Midbrain (tissue), 1 donor: ENCODE results near the gene BTBD7.
"Not testable (repeated sequence)": the region's sequence is repeated elsewhere in the genome, so short reads cannot be mapped to it uniquely, and the experiment has no call there.

ENCODE experiments used
- DNase-seq: peaks from one replicate; lab custom pipeline; 2025; lab: John Stamatoyannopoulos, UW

The BTBD7 gene

GRCh38 chr14:93332853-93333630 lies at the start of gene BTBD7:
Gene BTBD7, minus strand, starts transcription at chr14:93333036. Its CDS starts 36,985 bp downstream, at chr14:93296051.
- DNase-seq, result peak; percentile 95

- no peak for DNase-seq
Observed at GRCh38 chr14:93381644-93382043, 48.8 kb upstream of the BTBD7 start.

GRCh38 chr14:93379831-93380230 lies 47.0 kb upstream of the BTBD7 start:
- DNase-seq, result no peak

- DNase-seq, result no peak
Observed at GRCh38 chr14:93375673-93376156, 42.9 kb upstream of the BTBD7 start.

- no peak for DNase-seq
Observed at GRCh38 chr14:93369713-93370266, 37.0 kb upstream of the BTBD7 start.

GRCh38 chr14:93368996-93369712 lies 36.3 kb upstream of the BTBD7 start:
- DNase-seq, result no peak

GRCh38 chr14:93354873-93355272 lies 22.0 kb upstream of the BTBD7 start:
- DNase-seq, result not testable (repeated sequence)

- DNase-seq, result no peak
Observed at GRCh38 chr14:93348292-93348691, 15.5 kb upstream of the BTBD7 start.

- DNase-seq, result no peak
Observed at GRCh38 chr14:93347850-93348249, 15.0 kb upstream of the BTBD7 start.

- no peak for DNase-seq
Observed at GRCh38 chr14:93346926-93347721, 14.3 kb upstream of the BTBD7 start, which contains the start of gene COX8C. Gene COX8C, plus strand, starts transcription at chr14:93347182. Its CDS starts 87 bp downstream, at chr14:93347269.

- no peak for DNase-seq
Observed at GRCh38 chr14:93343797-93344196, 11.0 kb upstream of the BTBD7 start.

GRCh38 chr14:93343266-93343665 lies 10.4 kb upstream of the BTBD7 start:
- no peak for DNase-seq

GRCh38 chr14:93337884-93338283 lies 5.0 kb upstream of the BTBD7 start:
- no peak for DNase-seq

- DNase-seq, result no peak
Observed at GRCh38 chr14:93337143-93337753, 4.4 kb upstream of the BTBD7 start.

- DNase-seq, result no peak
Observed at GRCh38 chr14:93333631-93334103, 831 bp upstream of the BTBD7 start.

GRCh38 chr14:93332397-93332852 lies 411 bp downstream of the BTBD7 start:
- peak; percentile 53 for DNase-seq

- no peak for DNase-seq
Observed at GRCh38 chr14:93331728-93332396, 974 bp downstream of the BTBD7 start.

GRCh38 chr14:93331002-93331727 lies 1.7 kb downstream of the BTBD7 start:
- DNase-seq, result no peak

GRCh38 chr14:93330609-93331000 lies 2.2 kb downstream of the BTBD7 start:
- DNase-seq, result no peak
